Lung (tissue), 13 donors: ENCODE data around the gene BGLAP. TPM values are rescaled to one million over a fixed set of nuclear protein-coding genes. Genes with fewer than 3 reads are reported as not detected.
A peak's percentile ranks its signal among the peaks of the same experiment; 100 is the strongest.

Experiments
- ATAC-seq: fragments of 200-7000 bp; cut with Tn5 transposase; one replicate; pipeline ENCODE4 v1.9.1; 2020; ENCODE audit warnings: moderate number of reproducible peaks; ENCODE audit not compliant: insufficient read depth, low FRiP score
- DNase-seq, 3 donors: peaks; one replicate each; pipeline ENCODE4 v3.0.0-alpha.2; 2013 to 2017
- H3K27ac ChIP-seq, 2 donors: one replicate each; pipeline ENCODE4 v1.5.1; 2013; ENCODE audit warnings: mild to moderate bottlenecking in 2 of 2, moderate library complexity in 2 of 2, control low read depth in 1 of 2, inconsistent platforms in 1 of 2, low read depth in 1 of 2, low read length in 1 of 2
- H3K27me3 ChIP-seq, 3 donors: one replicate each; pipeline ENCODE4 v1.5.1; 2013; ENCODE audit warnings: low read length in 2 of 3; ENCODE audit not compliant: control insufficient read depth in 3 of 3, insufficient read depth in 3 of 3
- H3K36me3 ChIP-seq, 4 donors: one replicate each; pipeline ENCODE4 v1.5.1; 2013; ENCODE audit warnings: low read length in 4 of 4, mild to moderate bottlenecking in 1 of 4, moderate library complexity in 1 of 4; ENCODE audit not compliant: control insufficient read depth in 4 of 4, insufficient read depth in 4 of 4
- H3K4me1 ChIP-seq, 5 donors: one replicate each; pipeline ENCODE4 v1.5.1; 2013; ENCODE audit warnings: low read length in 5 of 5, mild to moderate bottlenecking in 2 of 5, moderate library complexity in 1 of 5; ENCODE audit not compliant: control insufficient read depth in 5 of 5, insufficient read depth in 5 of 5
- H3K4me3 ChIP-seq: one replicate; pipeline ENCODE4 v1.5.1; 2013; ENCODE audit warnings: mild to moderate bottlenecking, control low read depth, moderate library complexity
- H3K9ac ChIP-seq, 2 donors: one replicate each; pipeline ENCODE4 v1.5.1; 2013; ENCODE audit warnings: low read length in 2 of 2, control low read depth in 1 of 2; ENCODE audit not compliant: insufficient read depth in 1 of 2
- H3K9me3 ChIP-seq, 4 donors: one replicate each; pipeline ENCODE4 v1.5.1; 2013; ENCODE audit warnings: low read length in 3 of 4, mild to moderate bottlenecking in 1 of 4, moderate library complexity in 1 of 4; ENCODE audit not compliant: control insufficient read depth in 4 of 4, insufficient read depth in 3 of 4
- CTCF ChIP-seq: IDR thresholded peaks from 2 replicates; pipeline ENCODE4 v1.5.1; 2012; ENCODE audit warnings: mild to moderate bottlenecking; ENCODE audit errors: control extremely low read depth, extremely low read depth
- WGBS, 2 donors: extraction: QIAGEN DNeasy Blood & Tissue Kit; methylation state at CpG; one replicate each; pipeline ENCODE4 v1.1.7; 2013; 5-methylcytosine and 5-hydroxymethylcytosine counted together
- polyA plus RNA-seq, 2 donors: library from polyadenylated mRNA; stranded (reverse); fragments of 200-250 nt; gene quantifications; one replicate each; pipeline ENCODE4 v1.2.1, GENCODE V29; 2013
- small RNA-seq: library from RNA; depleted of rRNA; stranded (forward); fragments of <200 nt; gene quantifications from one replicate; pipeline ENCODE3, GENCODE V24; 2014; ENCODE audit warnings: low replicate concordance
- total RNA-seq, 2 donors: library from RNA; depleted of rRNA in 1 of 2; stranded (reverse); fragments of >200 nt in 1 of 2; gene quantifications; one replicate each; pipeline ENCODE4 v1.2.1, GENCODE V29; 2014 to 2021
- donor health status: control.
- donor health status: control.
- donor health status: Bipolar disorder and iron deficiency.
- donor health status: healthy.
- donor health status: DM: yes; HTN: yes; CAD: no.

The BGLAP gene
- total and polyA plus RNA-seq, 4 donors = 0.46 to 1.7 (median 1.5) TPM

- peaks cover 0 to 9% (median 5%) of the 10 kb centered on the region in 4 donors for H3K36me3 ChIP-seq
- H3K27ac ChIP-seq = peak overlapping the region; percentile 37 to 57
- H3K27me3 ChIP-seq = no peaks in the 10 kb centered on the region
- DNase-seq (peak; percentile 77 to 86 (median 85)), ATAC-seq (peak; percentile 91)
- H3K9ac ChIP-seq = peak overlapping the region in 1 of 2 donors; percentile 63
- peaks cover 0 to 14% (median 2%) of the 10 kb centered on the region in 5 donors for H3K4me1 ChIP-seq
- WGBS, 2 donors = 23 to 28% methylated on average over 37 of the region's 37 CpGs
- TF ChIP-seq CTCF = no peak
- H3K4me3 ChIP-seq = peak overlapping the region; percentile 18
- H3K9me3 ChIP-seq = no peaks in the 10 kb centered on the region
Observed at GRCh38 chr1:156291226-156292061, 49.5 kb downstream of the BGLAP start.

Small RNAs within 50 kb of the gene (small RNA-seq; reads per million reads assigned to genes)
- gene RF00568 = not detected

Other genes starting within 250 kb of the BGLAP start
- gene SSR2, start 221.2 kb upstream of the BGLAP start, total RNA-seq = 100 to 1,000 TPM; 281 to 289 TPM
- gene SSR2, start 221.2 kb upstream of the BGLAP start, polyA plus RNA-seq = 100 to 1,000 TPM; 294 to 467 TPM
- gene UBQLN4, start 188.4 kb upstream of the BGLAP start, total RNA-seq = 10 to 100 TPM; 25.0 to 27.2 TPM
- gene UBQLN4, start 188.4 kb upstream of the BGLAP start, polyA plus RNA-seq = 10 to 100 TPM; 16.2 to 20.8 TPM
- 10 to 100 TPM; 71.2 to 71.5 TPM for gene LAMTOR2, start 187.4 kb upstream of the BGLAP start, total RNA-seq
- 100 to 1,000 TPM; 135 to 143 TPM for gene LAMTOR2, start 187.4 kb upstream of the BGLAP start, polyA plus RNA-seq
- gene RAB25, start 181.0 kb upstream of the BGLAP start, total RNA-seq = 10 to 100 TPM; 62.7 to 75.2 TPM
- 100 to 1,000 TPM in 1 of 2 donors, 10 to 100 TPM in 1; 99.2 to 156 TPM for gene RAB25, start 181.0 kb upstream of the BGLAP start, polyA plus RNA-seq
- 1 to 10 TPM; 1.1 to 8.1 TPM for gene MEX3A, start 159.7 kb upstream of the BGLAP start, total RNA-seq
- gene MEX3A, start 159.7 kb upstream of the BGLAP start, polyA plus RNA-seq = under 1 TPM; 0.26 to 1.00 TPM
- 100 to 1,000 TPM; 182 to 547 TPM for gene LMNA, start 127.5 kb upstream of the BGLAP start, total RNA-seq
- gene LMNA, start 127.5 kb upstream of the BGLAP start, polyA plus RNA-seq = 100 to 1,000 TPM; 163 to 205 TPM
- gene SEMA4A, start 88.6 kb upstream of the BGLAP start, total RNA-seq = 10 to 100 TPM; 22.7 to 46.9 TPM
- 10 to 100 TPM; 26.9 to 54.9 TPM for gene SEMA4A, start 88.6 kb upstream of the BGLAP start, polyA plus RNA-seq
- gene SLC25A44, start 48.1 kb upstream of the BGLAP start, total RNA-seq = 10 to 100 TPM; 10.9 to 28.4 TPM
- 10 to 100 TPM in 1 of 2 donors, 1 to 10 TPM in 1; 8.0 to 22.0 TPM for gene SLC25A44, start 48.1 kb upstream of the BGLAP start, polyA plus RNA-seq
- gene PMF1, start 29.2 kb upstream of the BGLAP start, total RNA-seq = 10 to 100 TPM; 60.0 to 66.9 TPM
- 100 to 1,000 TPM in 1 of 2 donors, 10 to 100 TPM in 1; 62.5 to 144 TPM for gene PMF1, start 29.2 kb upstream of the BGLAP start, polyA plus RNA-seq
- gene PAQR6, start 5.9 kb downstream of the BGLAP start, total RNA-seq = 1 to 10 TPM; 1.3 to 3.0 TPM
- 1 to 10 TPM; 1.7 to 2.6 TPM for gene PAQR6, start 5.9 kb downstream of the BGLAP start, polyA plus RNA-seq
- gene SMG5, start 40.6 kb downstream of the BGLAP start, total RNA-seq = 10 to 100 TPM; 37.3 to 68.4 TPM
- gene SMG5, start 40.6 kb downstream of the BGLAP start, polyA plus RNA-seq = 10 to 100 TPM; 40.0 to 42.8 TPM
- gene TMEM79, start 42.1 kb downstream of the BGLAP start, total RNA-seq = 1 to 10 TPM; 4.5 to 4.7 TPM
- gene TMEM79, start 42.1 kb downstream of the BGLAP start, polyA plus RNA-seq = 1 to 10 TPM; 2.5 to 4.6 TPM
- gene GLMP, start 53.5 kb downstream of the BGLAP start, total RNA-seq = 10 to 100 TPM; 30.1 to 71.0 TPM
- 10 to 100 TPM; 48.2 to 75.8 TPM for gene GLMP, start 53.5 kb downstream of the BGLAP start, polyA plus RNA-seq
- gene VHLL, start 57.1 kb downstream of the BGLAP start, total RNA-seq = not detected
- gene VHLL, start 57.1 kb downstream of the BGLAP start, polyA plus RNA-seq = not detected
- 100 to 1,000 TPM; 128 to 149 TPM for gene CCT3, start 96.1 kb downstream of the BGLAP start, total RNA-seq
- 100 to 1,000 TPM in 1 of 2 donors, 10 to 100 TPM in 1; 71.6 to 165 TPM for gene CCT3, start 96.1 kb downstream of the BGLAP start, polyA plus RNA-seq
- not detected for gene TSACC, start 96.3 kb downstream of the BGLAP start, total RNA-seq
- gene TSACC, start 96.3 kb downstream of the BGLAP start, polyA plus RNA-seq = under 1 TPM; 0.29 to 0.45 TPM
- under 1 TPM; 0.18 to 0.74 TPM for gene RHBG, start 127.0 kb downstream of the BGLAP start, total RNA-seq
- gene RHBG, start 127.0 kb downstream of the BGLAP start, polyA plus RNA-seq = not detected